ENCODE data around the gene SEC61G. TPM values are rescaled to one million over a fixed set of nuclear protein-coding genes. Genes with fewer than 3 reads are reported as not detected.

Gene SEC61G
- total RNA-seq, 1 experiment from 2014 or later: 318 TPM

DNA sequence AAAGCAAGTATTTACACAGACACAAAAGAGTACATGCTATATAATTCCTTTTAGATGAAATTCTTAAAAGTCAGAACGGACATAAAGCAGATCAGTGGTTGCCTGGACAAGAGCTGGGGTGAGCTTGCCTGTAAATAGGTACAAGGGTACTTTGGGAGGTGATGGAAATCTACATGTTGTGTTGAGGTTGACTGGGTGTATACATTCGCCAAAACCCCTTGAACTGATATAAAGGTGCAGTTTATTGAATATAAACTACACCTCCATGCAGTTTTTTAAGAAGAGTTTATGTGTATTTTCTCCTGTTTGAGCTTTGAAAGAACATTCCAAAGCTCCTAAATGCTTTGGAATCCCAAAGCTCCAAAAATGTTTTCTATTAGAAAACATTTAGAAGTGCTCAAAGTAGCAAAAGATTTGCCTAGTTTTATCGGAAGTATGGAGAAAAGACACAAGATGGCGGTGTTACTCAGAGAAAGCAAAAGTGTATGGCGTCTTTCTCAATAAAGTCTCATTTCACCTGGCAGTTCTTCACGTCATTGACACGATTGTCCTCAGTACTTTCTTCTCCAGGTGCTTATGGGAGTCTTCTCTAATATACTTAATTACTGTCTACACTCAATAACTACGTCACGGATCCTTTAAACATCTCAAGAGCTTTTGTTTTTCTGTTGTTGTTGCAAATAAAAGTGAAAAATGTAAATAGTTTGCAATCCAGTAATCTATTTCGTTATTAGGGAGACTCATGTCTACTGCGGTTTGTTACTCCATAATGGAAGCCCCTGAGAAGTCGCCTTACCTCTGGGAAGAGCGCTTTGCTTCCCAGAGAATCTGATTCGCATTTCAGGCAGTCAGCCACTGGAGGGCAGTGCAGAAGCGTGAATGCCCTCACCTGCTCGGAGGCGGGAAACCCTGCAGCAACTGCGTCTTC is 14.7 kb upstream of the SEC61G start:
- peak; percentile 74 for DNase-seq (ENCODE audit: low spot score)
- in situ Hi-C loops (cut with HindIII; ENCODE audit: low sequenced_read_pairs): no loop called here

DNA sequence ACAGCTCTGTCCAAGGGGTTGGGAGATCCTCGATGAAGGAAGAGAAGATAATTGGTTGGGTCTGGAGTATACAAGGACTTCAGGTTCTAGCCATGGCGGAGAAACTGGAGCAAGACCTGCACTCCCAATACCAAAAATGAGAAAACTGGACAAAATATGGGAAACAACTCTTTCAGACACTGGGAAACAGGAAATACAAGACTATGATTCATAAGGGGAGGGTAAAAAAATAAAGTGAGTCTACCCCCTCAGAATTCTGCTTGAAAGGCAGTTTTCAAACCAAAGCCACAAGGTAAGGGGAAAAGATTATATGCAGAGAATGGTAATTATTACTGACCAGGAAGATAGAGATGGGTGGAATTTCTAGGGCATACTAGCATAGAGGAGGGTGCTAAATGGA is 10.2 kb upstream of the SEC61G start:
- DNase-seq (ENCODE audit: low spot score): no peak
- in situ Hi-C loops (cut with HindIII; ENCODE audit: low sequenced_read_pairs): no loop called here

DNA sequence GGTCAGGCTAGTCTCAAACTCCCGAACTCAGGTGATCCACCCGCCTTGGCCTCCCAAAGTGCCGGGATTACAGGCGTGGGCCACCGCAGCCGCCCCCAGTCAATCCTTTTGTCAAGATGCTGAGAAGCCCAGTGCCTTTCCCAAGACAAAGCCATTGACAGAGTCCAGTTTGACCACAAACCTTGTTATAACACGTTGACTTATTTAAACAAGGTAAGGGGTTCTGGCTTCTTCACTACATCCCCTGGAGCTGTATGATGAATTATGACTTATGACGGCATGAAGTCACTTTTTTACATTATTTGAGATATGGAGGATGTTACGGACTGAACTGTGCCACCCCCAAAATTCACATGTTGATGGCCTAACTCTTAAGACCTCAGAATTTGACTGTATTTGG is 5.8 kb upstream of the SEC61G start:
- DNase-seq (ENCODE audit: low spot score): no peak
- in situ Hi-C loops (cut with HindIII; ENCODE audit: low sequenced_read_pairs): no loop called here

DNA sequence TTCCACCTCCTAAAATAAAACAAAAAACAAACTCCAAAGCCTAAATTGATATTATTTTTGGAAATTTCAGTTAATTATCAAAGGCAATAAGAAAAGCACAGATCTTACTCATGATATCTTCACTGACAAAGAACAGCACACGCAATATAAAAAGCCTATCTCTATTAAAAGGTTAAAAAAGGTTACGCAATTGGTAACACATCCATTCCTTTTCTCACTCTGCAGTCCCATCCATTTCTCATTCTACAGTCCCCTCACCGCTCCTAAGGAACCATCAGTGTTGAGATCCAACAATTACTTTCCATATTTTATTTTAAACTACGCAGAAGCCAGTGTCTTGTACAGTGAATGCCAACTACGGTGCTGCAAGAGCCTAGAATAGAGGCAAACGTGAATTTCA is 1.3 kb downstream of the SEC61G start:
- in situ Hi-C loops (cut with HindIII; ENCODE audit: low sequenced_read_pairs): no loop called here
- no peak for DNase-seq (ENCODE audit: low spot score)

DNA sequence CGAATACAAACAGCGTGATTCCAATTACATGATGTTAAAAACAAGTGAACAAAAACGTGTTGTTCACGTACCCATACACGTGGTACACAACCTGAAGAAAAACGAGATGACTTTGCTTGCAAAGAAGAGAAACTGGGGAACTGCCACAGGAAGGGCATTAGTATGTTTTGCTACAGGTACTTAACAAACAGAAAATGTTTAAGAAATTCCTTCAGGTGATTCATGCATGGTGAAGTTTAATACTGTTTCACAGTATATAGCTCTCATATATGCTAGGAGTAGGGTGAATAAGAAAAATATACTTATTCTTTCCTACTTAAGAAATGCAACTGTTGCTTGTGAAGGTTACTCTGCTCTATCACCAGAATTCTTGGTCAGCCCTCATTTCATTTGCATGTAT is 9.8 kb downstream of the SEC61G start:
- in situ Hi-C loops (cut with HindIII; ENCODE audit: low sequenced_read_pairs): no loop called here
- DNase-seq (ENCODE audit: low spot score): no peak

DNA sequence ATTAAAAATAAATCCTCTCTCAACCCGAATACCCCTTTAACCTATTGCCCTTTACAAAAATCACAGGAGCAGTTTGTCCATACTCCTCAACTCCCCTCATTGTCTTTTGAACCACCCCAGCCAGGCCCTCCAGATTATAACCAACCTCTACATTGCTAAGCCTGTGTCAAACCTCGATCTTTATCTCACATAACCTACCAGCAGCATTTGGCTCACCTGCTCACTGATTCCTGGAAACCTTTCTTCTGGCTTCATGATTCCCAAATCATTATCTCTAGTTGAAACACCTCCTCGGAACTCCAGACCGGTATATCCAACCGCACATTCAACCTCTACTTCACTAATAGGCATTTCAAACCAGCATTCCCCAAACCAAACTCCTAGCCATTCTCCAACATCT is 11.8 kb downstream of the SEC61G start:
- in situ Hi-C loops (cut with HindIII; ENCODE audit: low sequenced_read_pairs): no loop called here
- DNase-seq (ENCODE audit: low spot score): no peak

DNA sequence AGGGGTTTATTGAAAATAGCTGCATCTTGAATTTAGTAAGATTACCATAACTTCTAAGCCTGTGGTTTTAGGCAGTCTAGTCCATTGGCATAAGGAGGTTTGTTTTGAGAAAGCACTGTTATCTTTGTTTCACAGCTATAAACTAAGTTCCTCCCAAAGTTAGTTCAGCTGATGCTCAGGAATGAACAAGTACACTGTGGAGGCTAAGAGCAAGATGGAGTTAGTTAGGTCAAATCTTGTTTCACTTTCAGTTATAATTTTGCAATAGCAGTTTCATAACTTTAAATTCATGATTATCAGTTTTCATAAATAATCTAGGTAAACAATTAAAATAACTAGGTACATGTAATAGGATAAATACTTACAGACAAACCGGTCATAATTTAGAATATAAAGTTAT is 15.4 kb downstream of the SEC61G start:
- no peak for DNase-seq (ENCODE audit: low spot score)
- in situ Hi-C loops (cut with HindIII; ENCODE audit: low sequenced_read_pairs): no loop called here

DNA sequence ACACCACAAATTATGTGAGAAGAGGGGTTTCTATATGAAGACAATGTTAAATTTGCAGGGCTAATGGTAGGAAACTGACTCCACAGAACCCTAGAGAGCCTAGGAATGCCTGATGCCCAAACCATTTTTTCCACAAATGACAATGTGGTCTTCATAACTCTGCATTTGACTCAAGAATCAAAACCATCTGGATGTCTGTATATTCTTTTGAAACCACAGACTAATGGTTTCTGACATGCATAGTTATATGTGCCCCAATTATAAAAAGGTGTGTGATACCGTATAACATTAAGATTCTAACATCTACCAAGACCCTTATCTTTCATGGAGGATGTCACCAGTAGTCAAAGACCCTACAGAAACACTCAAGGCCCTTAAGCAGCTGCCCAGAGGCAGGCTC is 20.3 kb downstream of the SEC61G start:
- no peak for DNase-seq (ENCODE audit: low spot score)
- in situ Hi-C loops (cut with HindIII; ENCODE audit: low sequenced_read_pairs): no loop called here

DNA sequence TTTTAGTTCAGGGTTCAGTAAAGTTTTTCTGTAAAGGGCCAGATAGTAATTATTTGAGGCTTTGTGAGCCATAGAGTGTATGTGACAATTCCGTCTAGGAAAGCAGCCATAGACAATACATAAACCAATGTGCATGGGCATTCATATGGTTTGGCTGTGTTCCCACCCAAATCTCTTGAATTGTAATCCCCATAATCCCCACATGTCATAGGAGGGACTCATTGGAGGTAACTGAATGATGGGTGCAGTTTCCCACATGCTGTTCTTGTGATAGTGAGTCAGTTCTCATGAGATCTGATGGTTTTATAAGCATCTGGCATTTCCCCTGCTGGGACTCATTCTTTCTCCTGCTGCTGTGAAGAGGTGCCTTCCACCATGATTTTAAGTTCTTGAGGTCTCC is 29.9 kb downstream of the SEC61G start:
- in situ Hi-C loops (cut with HindIII; ENCODE audit: low sequenced_read_pairs): no loop called here
- DNase-seq (ENCODE audit: low spot score): no peak

DNA sequence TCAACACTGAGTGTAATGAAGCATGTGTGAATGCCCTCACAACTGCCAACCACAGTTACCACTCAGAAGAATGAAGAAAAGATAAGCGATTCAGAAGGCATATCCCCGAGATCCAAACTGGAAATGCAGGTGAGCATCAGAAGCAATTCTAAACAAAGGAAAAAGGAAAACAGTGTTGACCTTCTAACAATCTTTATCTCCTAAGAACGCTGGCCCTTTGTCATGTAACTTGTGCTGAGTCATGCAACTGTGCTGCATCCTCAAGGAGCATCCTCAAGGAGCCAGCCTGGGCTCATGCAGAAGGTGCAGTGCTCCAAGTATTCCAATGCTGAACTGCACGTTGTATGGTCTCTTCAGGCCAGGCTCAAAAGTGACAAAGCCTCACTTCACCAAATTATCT is 30.6 kb downstream of the SEC61G start:
- in situ Hi-C loops (cut with HindIII; ENCODE audit: low sequenced_read_pairs): no loop called here

DNA sequence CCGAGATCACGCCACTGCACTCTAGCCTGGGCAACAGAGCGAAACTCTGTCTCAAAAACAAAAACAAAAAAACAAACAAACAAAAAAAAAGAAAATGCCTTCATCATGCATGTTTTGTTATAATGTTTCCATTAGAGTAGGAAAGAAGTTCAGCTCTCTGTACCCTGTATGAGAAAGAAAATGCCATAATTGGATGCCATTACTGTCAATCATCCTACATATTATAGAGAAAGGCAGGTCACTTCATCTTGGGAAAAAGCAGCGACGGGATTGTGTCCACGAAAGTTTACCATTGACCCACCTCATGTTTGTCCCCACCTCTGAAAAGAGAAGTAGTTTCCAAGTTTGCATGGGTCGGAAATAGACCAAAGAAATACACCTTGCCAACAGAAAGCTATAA is 33.8 kb downstream of the SEC61G start:
- DNase-seq (ENCODE audit: low spot score): no peak
- in situ Hi-C loops (cut with HindIII; ENCODE audit: low sequenced_read_pairs): no loop called here

More for the DNA sequence above, 30.6 kb downstream of the SEC61G start:
- no peak for DNase-seq (ENCODE audit: low spot score)

DNA sequence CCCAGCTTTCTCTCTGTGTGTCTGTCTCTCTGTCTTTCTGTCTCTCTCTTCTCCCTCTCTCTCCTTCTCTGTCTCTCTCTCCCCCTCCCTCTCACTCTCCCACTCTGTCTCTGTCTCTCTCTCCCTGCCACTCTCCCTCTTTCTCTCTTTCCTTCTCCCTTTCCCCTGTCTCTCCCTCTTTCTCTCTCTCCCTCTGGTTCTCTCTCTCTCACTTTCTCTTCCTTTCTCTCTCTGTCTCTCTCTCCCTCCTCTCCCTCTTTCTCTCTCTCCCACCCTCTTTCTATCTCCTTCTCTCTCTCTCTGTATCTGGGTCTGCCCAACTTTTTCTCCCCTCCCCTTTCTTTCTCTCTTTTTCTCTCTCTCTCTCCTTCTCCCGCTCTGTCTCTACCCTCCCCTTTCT is 36.5 kb downstream of the SEC61G start:
- in situ Hi-C loops (cut with HindIII; ENCODE audit: low sequenced_read_pairs): no loop called here
- DNase-seq (ENCODE audit: low spot score): no peak

DNA sequence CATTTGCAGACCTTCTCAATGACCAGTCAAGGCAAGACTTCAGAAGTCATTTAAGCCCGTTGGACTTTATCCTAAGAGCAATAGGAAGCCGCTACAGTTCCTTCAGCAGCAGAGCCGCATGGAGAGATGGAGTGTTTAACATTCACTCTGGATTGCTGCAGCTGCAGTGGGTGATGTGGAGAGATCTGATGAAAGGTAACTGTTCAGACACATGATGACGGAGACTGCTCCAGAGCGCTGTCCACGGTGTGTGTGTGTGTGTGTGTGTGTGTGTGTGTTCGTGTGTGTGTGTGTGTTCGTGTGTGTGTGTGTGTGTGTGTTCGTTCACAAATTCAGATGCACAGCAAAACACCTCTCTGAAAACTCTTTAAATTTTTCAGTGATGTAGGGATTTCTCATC is 37.0 kb downstream of the SEC61G start:
- in situ Hi-C loops (cut with HindIII; ENCODE audit: low sequenced_read_pairs): no loop called here
- no peak for DNase-seq (ENCODE audit: low spot score)

DNA sequence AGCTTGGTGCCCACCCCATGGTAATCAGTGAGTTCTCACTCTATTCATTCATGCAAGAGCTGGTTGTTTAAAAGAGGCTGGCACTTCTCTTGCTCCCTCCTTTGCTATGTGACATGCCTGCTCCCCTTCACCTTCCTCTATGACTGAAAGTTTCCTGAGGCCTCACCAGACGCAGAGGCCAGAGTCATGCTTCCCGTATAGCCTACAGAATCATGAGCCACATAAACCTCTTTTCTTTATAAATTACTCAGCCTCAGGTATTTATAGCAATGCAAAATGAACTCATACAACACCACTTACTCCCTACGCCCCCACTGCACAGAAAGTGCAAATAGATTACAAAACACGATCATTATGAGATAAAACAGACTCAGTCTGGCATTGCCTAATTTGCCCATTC is 39.0 kb downstream of the SEC61G start:
- in situ Hi-C loops (cut with HindIII; ENCODE audit: low sequenced_read_pairs): no loop called here

DNA sequence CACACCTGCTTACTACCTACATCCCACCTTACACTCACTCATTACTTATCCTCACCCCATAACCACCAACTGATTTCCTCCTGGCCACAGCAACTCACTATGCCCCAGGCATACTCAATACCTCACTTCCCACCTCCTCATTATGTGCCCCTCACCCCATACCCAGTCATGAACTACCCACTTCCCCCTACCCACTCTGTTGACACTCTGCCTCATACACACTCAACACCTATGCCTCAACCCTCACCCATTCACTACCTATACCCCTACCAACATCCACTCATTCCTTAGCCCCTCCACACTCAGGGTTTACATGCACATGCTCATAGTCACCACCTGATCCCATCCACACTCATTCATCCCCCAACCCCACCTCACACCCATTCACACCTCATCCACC is 39.6 kb downstream of the SEC61G start:
- DNase-seq (ENCODE audit: low spot score): no peak
- in situ Hi-C loops (cut with HindIII; ENCODE audit: low sequenced_read_pairs): no loop called here

More for the DNA sequence above, 39.0 kb downstream of the SEC61G start:
- DNase-seq (ENCODE audit: low spot score): no peak

DNA sequence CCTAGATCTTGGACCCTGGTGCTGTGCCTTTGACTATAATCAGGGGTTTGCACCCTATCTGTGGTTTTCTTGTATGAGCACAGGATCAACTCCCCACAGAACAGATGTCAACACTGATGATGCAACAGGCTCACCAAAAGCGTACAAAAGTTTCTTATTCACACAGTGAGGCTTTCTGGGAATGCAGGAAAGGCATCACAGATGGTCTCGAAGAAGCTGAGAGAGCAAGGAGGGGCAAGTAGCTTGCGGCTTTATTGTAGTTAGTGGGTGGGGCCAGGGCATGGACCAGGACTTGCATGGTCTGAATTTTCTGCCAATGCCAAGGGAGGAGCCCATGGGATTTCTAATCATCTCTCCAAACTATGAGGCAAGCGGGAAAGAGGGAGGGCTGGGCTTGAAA is 46.2 kb downstream of the SEC61G start:
- no peak for DNase-seq (ENCODE audit: low spot score)
- in situ Hi-C loops (cut with HindIII; ENCODE audit: low sequenced_read_pairs): no loop called here

DNA sequence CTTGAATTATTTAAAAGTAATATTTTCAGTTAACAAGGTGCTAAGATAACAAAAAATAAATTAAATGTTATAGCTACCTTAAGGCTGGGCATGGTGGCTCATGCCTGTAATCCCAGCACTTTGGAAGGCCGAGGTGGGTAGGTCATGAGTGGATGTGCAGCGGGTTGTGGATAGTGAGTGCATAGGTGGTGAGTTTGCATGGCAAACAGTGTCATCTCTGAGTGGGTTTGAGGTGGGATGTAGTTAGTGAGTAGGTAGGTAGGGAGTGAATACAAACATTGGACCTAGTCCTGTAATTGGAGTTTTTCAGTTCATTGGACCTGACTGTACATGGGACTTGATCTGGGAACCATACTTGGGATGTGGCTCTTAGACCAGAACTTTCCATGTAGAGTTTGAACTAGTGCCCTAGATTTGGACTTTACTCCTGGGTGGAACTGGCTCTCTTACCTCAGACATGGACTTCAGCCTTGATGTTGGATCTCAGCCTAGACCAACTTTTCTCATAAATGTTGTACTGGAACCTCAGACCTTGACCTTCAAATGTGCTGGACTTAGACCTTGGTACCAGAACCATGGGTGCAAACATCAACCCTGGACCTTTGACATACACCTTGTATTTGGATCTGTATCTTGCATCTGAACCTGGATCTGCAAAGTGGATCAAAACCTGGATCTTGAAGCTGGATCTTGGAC is 47.0 kb downstream of the SEC61G start:
- DNase-seq (ENCODE audit: low spot score): no peak
- in situ Hi-C loops (cut with HindIII; ENCODE audit: low sequenced_read_pairs): no loop called here

DNA sequence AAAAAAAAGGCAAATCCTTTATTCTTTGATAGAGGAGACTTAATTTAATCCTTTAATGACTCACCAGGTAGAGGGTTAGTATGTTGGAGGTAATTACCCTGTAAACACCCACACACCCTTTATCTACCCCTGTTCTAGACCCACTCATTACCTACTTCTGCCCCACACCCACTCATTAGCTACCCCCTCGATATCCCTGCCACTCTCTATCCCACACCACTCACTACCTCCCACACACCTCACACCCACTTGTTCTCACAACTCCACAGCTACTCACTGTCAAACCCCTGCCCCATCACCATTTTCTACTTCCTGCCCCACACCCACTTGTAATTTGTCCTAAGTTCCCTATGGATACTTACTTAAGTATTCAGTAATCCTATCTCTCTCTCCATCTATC is 49.7 kb downstream of the SEC61G start:
- in situ Hi-C loops (cut with HindIII; ENCODE audit: low sequenced_read_pairs): no loop called here
- DNase-seq (ENCODE audit: low spot score): no peak

DNA sequence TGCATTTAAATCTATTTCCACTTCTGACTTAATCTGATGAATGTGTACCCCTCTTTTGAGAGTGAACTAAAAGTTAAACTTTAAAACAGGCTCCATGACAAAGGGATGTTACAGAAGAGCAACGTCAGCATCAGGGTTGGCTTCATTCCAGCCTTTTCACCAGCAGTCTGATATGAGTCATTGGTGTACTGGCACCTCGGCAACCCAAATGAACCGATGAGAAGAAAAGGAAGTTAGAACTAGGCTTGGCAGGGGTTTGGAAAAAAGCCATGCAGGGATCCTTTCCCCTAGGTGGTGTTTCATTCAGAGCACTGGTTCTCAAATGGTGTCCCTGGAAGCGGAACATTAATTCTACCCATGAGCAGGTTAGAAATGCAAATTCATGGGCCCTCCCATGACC is 53.6 kb downstream of the SEC61G start:
- in situ Hi-C loops (cut with HindIII; ENCODE audit: low sequenced_read_pairs): no loop called here
- DNase-seq (ENCODE audit: low spot score): no peak

DNA sequence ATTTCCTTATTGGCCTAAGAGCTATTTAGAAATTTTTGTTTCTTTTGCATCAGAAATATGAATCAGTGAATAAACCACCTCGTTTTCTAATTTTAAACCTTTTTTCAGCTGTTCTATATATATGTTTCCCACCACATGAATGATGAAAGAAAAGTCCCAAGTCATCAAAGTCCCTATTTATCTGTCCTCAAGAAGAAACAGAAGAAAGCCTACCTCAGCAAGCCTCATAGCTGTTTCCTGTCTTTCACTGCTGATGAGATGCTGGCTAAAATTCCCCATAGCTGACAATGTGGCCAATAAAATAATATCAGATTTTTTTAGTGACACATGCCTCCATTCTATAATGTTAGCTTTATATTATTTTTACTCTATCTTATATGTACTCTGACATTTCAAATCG is 54.2 kb downstream of the SEC61G start:
- no peak for DNase-seq (ENCODE audit: low spot score)
- in situ Hi-C loops (cut with HindIII; ENCODE audit: low sequenced_read_pairs): no loop called here

Data from G401 (cell line).